HG02973 (cell line): ENCODE data around the gene THADA.
"Not testable (repeated sequence)": the region's sequence is repeated elsewhere in the genome, so short reads cannot be mapped to it uniquely, and the experiment has no call there.

Experiments used
- ATAC-seq: cut with Tn5 transposase; IDR thresholded peaks from one replicate; pipeline ENCODE4 v1.9.1; 2021; ENCODE audit warnings: moderate library complexity; ENCODE audit not compliant: unreplicated experiment

THADA gene

GRCh38 chr2:43417300-43417699 lies 178.5 kb downstream of the THADA start:
- ATAC-seq: no peak

GRCh38 chr2:43415592-43415991 lies 180.2 kb downstream of the THADA start:
- ATAC-seq: no peak

- no peak for ATAC-seq
Observed at GRCh38 chr2:43414586-43415135, 181.2 kb downstream of the THADA start.

DNA sequence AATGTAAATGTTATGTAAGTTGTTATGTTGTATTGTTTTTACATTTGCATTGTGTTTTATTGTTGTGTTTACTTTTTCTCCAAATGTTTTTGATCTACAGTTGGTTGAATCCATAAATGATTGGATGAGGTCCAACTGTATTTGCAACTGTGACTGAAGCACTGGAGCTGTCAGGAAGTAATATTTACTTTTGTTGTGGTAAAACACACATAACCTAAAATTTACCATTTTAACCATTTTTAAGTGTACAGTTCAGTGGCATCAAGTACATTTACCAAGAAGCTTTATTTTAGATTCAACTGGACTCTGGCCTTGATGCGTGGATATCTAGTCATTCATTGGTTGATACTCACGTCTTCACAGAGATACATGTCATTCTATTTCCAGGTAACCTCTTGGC lies 181.8 kb downstream of the THADA start:
- ATAC-seq: no peak

DNA sequence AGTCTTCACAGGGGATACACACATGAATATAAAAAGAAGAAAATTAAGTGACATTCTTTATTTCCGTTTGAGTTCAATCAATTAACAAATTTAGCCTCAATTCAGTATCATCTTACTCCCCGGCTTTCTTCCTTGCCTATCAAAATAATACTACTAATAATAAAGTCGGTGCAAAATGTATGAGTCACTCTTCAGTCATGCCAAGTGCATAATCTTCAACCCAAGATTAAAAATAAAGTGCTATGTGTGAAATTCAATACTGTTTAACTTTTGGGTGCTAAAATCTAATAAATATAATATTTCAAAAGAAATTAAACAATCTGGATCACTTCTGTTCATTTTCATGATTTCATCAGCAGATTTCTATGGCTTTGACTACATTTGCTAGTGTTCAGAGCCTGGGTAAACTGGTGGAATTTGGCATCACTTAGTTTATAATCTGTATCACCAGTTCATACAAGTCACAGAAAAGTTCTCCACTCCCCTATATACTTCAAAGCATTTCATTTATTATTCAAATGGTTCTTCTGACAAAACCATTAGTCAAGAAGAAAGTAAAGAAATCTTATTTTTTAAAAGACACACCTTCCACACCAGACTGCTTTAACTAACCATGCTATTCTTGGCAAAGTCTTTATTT lies 183.6 kb downstream of the THADA start:
- no peak for ATAC-seq

DNA sequence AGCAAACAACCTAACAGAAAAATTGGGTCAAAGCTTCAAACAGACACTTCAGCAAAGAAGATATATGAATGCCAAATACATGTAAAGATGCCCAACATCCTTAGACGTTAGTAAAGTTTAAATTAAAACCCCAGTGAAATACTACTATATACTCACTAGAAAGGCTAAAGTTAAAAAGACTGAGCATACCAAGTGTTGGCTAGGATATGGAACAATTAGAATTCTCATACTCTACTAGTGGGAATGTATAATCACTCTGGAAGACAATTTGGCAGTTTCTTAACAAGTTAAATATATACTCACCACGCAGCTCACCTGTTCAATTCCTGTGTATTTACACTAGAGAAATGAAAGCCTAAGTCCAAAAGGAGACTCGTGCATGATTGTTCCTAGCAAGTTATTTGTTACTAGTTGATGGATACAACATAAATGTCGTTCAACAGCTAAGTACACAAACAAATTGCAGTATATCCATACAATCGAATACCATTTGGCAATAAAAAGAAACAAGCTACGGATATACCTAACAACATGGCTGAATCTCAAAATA lies 185.7 kb downstream of the THADA start:
- ATAC-seq: no peak

DNA sequence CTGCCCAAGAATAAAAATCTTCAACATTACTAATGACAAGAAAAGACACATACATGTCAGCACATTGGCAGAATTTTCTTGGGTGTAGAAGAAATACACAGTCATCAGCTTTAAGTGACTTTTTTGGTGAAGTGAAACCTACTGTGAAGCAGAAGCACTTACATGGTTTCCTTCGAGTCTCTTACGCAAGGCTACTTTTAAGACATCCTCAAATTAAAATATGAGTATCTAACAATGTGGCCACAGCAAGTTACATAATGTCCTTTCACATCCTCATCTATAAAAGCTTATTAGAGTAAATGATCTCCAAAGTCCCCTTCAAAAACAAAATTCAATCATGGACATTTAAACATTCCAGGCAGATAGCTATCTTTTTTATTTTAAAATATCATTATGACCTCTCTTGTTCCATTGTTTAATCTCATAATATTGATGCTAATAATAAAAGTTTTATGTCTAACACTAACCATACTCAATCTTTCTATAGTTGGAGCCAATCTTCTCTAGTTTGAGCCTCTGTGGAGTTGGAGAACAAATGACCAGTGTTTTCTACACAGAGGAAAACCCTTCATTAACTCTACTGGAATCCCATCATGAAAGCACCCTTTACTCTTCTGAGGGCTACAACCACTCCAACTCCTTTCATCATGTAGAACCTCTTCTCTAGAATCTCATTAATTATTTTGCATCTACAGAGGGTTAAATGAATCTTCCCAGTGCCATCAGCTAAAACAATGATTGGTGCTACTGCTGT lies 187.3 kb downstream of the THADA start:
- peak; percentile 74 for ATAC-seq

DNA sequence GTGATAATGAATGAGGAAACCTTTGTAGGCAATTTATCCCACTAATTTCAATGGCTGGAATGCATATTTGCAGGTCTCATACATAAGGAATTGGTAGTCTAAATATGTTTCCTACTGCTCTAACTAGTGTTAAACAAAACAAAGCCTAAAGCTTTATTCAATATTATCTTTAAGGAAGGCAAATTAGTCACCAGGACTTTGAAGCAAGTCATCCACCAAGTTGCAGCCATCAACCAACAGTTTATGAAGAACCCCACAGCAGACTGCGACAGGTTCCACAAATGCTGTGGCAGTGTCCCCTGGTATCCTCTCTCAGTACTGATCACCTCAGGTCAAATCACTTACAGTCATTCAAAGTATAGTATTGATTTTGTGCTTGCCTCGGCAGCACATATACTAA lies 187.9 kb downstream of the THADA start:
- peak; percentile 35 for ATAC-seq

DNA sequence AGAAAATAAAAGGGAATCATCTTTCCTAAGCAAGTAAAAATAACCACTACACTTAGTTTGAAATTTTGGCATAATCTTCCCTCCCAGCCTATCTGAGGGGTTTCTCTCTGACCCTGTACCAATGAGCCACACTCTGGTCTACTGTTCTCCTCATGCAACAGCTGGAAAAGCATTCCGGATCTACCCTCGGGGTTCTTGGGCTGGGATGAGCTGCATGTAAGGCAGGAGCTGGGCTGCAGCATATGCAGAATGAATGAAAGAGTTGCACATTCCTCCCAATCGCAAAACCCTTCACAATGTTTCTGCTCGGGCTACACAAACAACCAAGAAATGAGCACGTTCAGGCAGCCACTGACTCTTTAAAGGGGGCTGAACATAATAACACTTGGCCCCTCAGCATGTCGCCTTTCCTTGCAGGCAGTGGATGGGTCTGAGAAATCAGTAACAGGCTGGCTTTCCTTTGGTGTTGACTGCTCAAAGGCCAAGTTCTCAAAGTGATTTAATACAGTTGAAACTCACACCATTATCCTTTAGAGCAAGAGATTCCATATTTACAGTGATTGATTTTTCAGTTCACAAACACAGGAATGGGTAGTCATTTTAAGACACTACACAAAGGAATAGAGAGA lies 189.1 kb downstream of the THADA start:
- no peak for ATAC-seq

- ATAC-seq: no peak
Observed at GRCh38 chr2:43405829-43406228, 190.0 kb downstream of the THADA start.

DNA sequence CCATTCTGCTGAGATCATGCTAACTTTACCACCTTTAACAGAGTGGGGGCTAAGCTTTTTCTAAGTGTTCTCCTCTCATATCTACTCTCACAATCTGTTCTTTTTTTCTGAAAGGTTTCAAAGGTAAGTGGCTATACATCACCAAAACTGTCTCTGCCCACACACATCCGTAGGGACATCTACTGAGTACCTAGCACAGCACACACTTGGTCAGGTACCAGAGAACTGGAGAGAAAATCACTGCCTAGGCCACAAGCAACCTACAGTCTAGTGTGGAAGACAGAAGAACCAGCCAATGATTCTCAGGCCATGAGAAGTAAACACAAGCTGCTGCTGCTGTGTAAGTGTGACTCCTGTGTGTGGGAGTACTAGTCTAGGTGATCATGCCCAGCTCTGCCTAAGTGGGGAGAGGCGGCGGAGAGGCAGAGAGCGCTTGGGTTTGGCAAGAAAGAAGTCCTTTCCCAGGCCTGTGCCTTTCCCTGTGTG lies 193.3 kb downstream of the THADA start:
- ATAC-seq: peak; percentile 56

GRCh38 chr2:43402002-43402401 lies 193.8 kb downstream of the THADA start:
- peak; percentile 91 for ATAC-seq

- no peak for ATAC-seq
Observed at GRCh38 chr2:43400508-43400907, 195.3 kb downstream of the THADA start.

- ATAC-seq: no peak
Observed at GRCh38 chr2:43399515-43400264, 196.1 kb downstream of the THADA start.

- no peak for ATAC-seq
Observed at GRCh38 chr2:43399098-43399497, 196.7 kb downstream of the THADA start.

DNA sequence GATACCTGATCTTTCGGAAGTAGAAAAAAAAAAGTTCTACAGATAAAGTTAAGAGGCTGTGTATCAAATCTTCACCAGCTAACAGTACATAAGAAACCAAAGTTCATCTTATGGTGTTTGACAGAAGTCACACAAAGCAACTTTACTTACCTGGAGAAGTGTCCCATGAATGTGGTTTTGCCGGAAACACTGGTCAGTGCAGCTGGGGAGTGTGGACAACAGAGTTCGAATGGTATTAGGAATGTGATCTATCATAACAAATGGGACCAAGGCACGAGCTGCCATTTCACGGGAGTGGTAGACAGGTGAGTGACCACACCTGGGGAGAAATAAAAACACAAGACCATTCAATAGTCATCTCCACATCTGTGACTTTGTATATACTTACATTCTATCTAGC lies 198.0 kb downstream of the THADA start:
- no peak for ATAC-seq

DNA sequence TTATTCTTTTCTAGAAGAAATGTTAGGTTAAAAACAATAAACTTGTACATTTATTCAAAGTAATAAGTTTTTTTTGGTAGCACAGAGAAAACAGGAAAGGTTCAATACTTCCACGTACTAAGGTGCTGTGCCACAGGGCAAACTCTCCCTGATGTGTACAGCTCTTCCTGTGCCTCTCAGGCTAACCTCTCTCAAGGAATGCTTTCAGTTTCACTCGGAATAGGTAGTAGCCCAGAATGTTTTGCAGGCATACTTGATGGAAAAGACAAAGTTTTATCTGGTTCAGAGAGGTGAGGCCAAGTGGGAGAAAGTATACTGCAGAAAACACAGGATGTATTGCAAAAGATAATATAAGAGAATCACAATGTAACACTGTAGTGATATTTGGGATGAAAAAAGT lies 198.4 kb downstream of the THADA start:
- ATAC-seq: no peak

- ATAC-seq: not testable (repeated sequence)
Observed at GRCh38 chr2:43396344-43396743, 199.5 kb downstream of the THADA start.

DNA sequence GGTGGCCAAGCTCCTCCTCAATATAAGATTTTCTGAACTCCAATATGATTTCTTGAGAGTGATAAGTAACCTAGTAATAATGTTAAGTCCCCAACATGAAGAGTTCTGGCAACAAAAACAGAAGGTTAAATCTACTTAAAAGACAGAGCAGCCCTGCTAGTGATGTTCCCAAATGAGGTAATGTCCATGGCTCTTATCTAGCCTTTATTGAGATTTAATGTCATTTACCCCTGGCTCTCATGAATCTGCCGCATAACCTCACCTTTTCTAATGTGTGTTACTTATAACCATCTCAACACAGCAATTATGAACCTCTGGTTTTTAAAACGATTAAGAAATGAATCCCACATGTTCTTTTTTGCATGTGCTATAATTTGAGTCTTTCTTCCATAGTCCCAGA lies 201.9 kb downstream of the THADA start:
- ATAC-seq: no peak

DNA sequence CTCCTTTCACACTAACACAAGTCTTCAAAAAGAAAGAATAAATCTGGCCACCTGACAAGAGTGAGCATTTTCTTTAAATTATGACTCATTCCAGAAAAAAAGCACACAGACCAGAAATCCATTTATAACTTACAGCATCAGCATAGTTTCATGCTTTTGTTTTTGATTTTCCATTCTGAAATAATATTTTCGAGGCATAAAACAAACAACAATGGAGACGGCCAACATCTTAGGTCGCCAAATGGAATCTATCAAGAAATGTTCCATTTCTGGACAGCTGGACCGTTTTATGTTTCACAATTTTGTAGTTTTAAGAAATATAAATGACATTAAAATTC lies 204.0 kb downstream of the THADA start:
- no peak for ATAC-seq
